Mammary epithelial cell (primary cell): ENCODE data around the gene C11orf16.

Source experiments
- CTCF ChIP-seq, 2 donors: IDR thresholded peaks in 1 of 2; conservative IDR thresholded peaks in 1 of 2; 2 replicates each; pipeline ENCODE4 v1.5.1; 2011 to 2012; ENCODE audit warnings: inconsistent platforms in 2 of 2, low read length in 2 of 2, mild to moderate bottlenecking in 2 of 2, control low read depth in 1 of 2, low read depth in 1 of 2; ENCODE audit not compliant: insufficient read depth in 1 of 2; ENCODE audit errors: extremely low read depth in 1 of 2
- EZH2 ChIP-seq: IDR thresholded peaks from 2 replicates; pipeline ENCODE4 v1.6.1; 2012; ENCODE audit warnings: low read length, inconsistent platforms, borderline replicate concordance

DNA sequence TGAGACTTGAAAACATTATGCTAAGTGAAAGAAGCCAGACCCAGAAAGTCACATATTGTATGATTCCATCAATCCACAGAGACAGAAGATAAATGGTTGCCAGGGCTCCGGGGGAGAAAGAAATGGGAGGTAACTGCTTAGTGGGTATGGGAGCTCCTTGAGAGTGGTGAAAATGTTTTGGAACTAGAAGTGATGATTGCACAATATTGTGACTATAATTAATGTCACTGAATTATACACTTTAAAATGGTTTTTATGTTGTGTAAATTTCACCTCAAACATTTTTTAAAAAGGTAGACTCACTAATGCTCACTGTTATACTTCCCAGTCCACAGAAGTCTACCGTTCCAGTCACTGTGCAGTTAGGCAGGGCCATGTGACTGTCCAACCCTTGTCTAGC lies 54.0 kb downstream of the C11orf16 start:
- TF ChIP-seq CTCF (conservative IDR thresholded peaks at IDR 0.05 in 1 of 2, IDR thresholded peaks at IDR 0.05 in 1 of 2; ENCODE audit: extremely low read depth in 1 of 2, insufficient read depth in 1 of 2, low read depth in 1 of 2, low read length in 2 of 2) (no peak), EZH2 (no peak)
